BE2C (cell line): Measurements from ENCODE around the gene NECAB2.
"Not testable (repeated sequence)": the region's sequence is repeated elsewhere in the genome, so short reads cannot be mapped to it uniquely, and the experiment has no call there.

Experiments
- DNase-seq: peaks from one replicate; pipeline ENCODE4 v3.0.0-alpha.2; 2020
- H3K27me3 ChIP-seq: fragments of 250-450 bp; sonication (Bioruptor Pico); 2 replicates; pipeline ENCODE4 v1.5.1; 2020; ENCODE audit warnings: mild to moderate bottlenecking
- H3K36me3 ChIP-seq: fragments of 250-450 bp; sonication (Bioruptor Pico); 2 replicates; pipeline ENCODE4 v1.5.1; 2020; ENCODE audit warnings: mild to moderate bottlenecking
- H3K4me1 ChIP-seq: fragments of 250-450 bp; sonication (Bioruptor Pico); 2 replicates; pipeline ENCODE4 v1.5.1; 2020
- H3K4me3 ChIP-seq: 2 replicates; pipeline ENCODE4 v1.5.1; 2011; ENCODE audit warnings: low read depth, low read length
- H3K9me3 ChIP-seq: fragments of 250-450 bp; sonication (Bioruptor Pico); 2 replicates; pipeline ENCODE4 v1.5.1; 2020
- CTCF ChIP-seq: IDR thresholded peaks from 2 replicates; pipeline ENCODE4 v1.5.1; 2012; ENCODE audit warnings: mild to moderate bottlenecking, low read depth, low read length

NECAB2 gene

GRCh38 chr16:83948914-83949723 lies 18.9 kb upstream of the NECAB2 start:
- Histone ChIP-seq H3K36me3 (no peaks in the 10 kb centered on the region), H3K27me3 (no peaks in the 10 kb centered on the region), H3K4me3 (no peak overlapping the region), H3K4me1 (no peaks in the 10 kb centered on the region), H3K9me3 (no peaks in the 10 kb centered on the region)
- no peak for DNase-seq
- TF ChIP-seq CTCF: no peak

GRCh38 chr16:83949724-83950001 lies 18.4 kb upstream of the NECAB2 start:
- no peak for TF ChIP-seq CTCF
- Histone ChIP-seq H3K4me3 (no peak overlapping the region), H3K4me1 (no peaks in the 10 kb centered on the region), H3K9me3 (no peaks in the 10 kb centered on the region), H3K27me3 (peaks cover 5% of the 10 kb centered on the region), H3K36me3 (no peaks in the 10 kb centered on the region)
- no peak for DNase-seq

- H3K9me3 ChIP-seq, H3K4me3 ChIP-seq, DNase-seq, H3K4me1 ChIP-seq, H3K36me3 ChIP-seq: not testable (repeated sequence)
- peaks cover 12% of the 10 kb centered on the region for H3K27me3 ChIP-seq
Measured at GRCh38 chr16:83950862-83951399, 17.1 kb upstream of the NECAB2 start.

GRCh38 chr16:83951544-83951943 lies 16.5 kb upstream of the NECAB2 start:
- H3K36me3 ChIP-seq: no peaks in the 10 kb centered on the region
- H3K4me1 ChIP-seq: no peaks in the 10 kb centered on the region
- DNase-seq: no peak
- H3K27me3 ChIP-seq: peaks cover 12% of the 10 kb centered on the region
- no peak for TF ChIP-seq CTCF
- H3K9me3 ChIP-seq: no peaks in the 10 kb centered on the region
- H3K4me3 ChIP-seq: no peak overlapping the region

- no peak for DNase-seq
- Histone ChIP-seq H3K4me1 (no peaks in the 10 kb centered on the region), H3K27me3 (peaks cover 12% of the 10 kb centered on the region), H3K9me3 (no peaks in the 10 kb centered on the region), H3K4me3 (peak overlapping the region; percentile 62; the same call in 1 of the 2 replicates), H3K36me3 (no peaks in the 10 kb centered on the region)
- no peak for TF ChIP-seq CTCF
Measured at GRCh38 chr16:83952587-83952939, 15.5 kb upstream of the NECAB2 start.

- peaks cover 12% of the 10 kb centered on the region for H3K27me3 ChIP-seq
- no peak for TF ChIP-seq CTCF
- peak; percentile 77 for DNase-seq
- no peaks in the 10 kb centered on the region for H3K4me1 ChIP-seq
- no peaks in the 10 kb centered on the region for H3K36me3 ChIP-seq
- H3K4me3 ChIP-seq: peak within 1 kb of the TSS; percentile 62
- H3K9me3 ChIP-seq: no peaks in the 10 kb centered on the region
Measured at GRCh38 chr16:83952940-83953795, 14.9 kb upstream of the NECAB2 start, which contains the start of gene OSGIN1. Gene OSGIN1 (plus strand): TSS chr16:83953240. CDS start chr16:83957672, 4,432 bp downstream.
